ENCODE results near the gene SUCLG2.

SUCLG2 gene

DNA sequence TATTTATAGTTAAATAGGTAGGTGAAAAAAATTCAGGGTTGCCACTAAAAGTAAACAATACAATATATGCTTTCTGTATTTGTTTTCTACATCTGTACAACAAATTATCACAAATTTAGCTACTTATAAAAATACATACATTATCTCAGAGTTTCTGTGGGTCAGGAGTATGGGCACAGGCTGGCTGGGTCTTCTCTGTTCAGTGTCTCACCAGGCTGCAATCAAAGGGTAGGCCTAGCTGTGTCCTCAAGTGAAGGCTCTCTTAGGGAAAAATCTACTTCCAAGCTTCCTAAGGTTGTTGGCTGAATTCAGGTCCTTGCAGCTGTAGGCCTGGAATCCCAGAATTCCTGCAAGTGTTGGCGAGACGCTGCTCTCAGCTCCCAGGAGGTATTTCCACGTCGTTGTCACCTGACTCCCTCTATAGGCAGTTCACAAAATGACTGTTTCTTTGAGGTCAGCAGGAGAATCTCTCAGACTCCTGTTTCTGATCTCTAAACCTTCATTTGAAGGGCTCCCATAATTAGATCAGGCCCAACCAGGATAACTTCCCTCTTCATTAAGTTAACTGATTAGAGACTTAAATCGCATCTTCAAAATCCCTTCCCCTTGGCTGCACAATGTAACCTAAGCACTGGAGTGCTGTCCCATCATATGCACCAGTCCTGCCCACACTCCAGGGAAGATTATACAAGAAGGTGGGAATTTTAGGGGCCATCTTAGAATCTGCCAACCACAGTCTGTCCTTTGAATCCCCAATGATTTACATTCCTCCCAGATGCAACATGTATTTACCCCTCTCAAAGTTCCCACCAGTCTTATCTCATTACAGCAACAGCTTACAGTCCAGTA lies 296.6 kb downstream of the SUCLG2 start:
- CTCF ChIA-PET = interaction anchor here (0.5 kb wide), 2 partner anchors 237 to 944 kb away, joined by 4 to 6 read pairs; no protein-coding TSS in a partner anchor
- H3K27ac ChIP-seq = no peak overlapping the region
- POLR2A ChIA-PET (ENCODE audit: low non-redundant PET) = no interaction called here
- TF ChIP-seq CTCF (conservative IDR thresholded peaks at IDR 0.05; ENCODE audit: low read depth) = peak; percentile 31
- DNase-seq (ENCODE audit: low spot score) = peak; percentile 13

GRCh38 chr3:67349551-67350174 lies 304.7 kb downstream of the SUCLG2 start:
- POLR2A ChIA-PET (ENCODE audit: low non-redundant PET) = no interaction called here
- H3K27ac ChIP-seq = no peak overlapping the region
- no peak for DNase-seq (ENCODE audit: low spot score)
- TF ChIP-seq CTCF (conservative IDR thresholded peaks at IDR 0.05; ENCODE audit: low read depth) = no peak
- CTCF ChIA-PET = no interaction called here

- ChIA-PET POLR2A (ENCODE audit: low non-redundant PET) (no interaction called here), CTCF (no interaction called here)
- DNase-seq (ENCODE audit: low spot score) = no peak
- no peak for TF ChIP-seq CTCF (conservative IDR thresholded peaks at IDR 0.05; ENCODE audit: low read depth)
- no peak overlapping the region for H3K27ac ChIP-seq
Observed at GRCh38 chr3:67346081-67346480, 308.3 kb downstream of the SUCLG2 start.

DNA sequence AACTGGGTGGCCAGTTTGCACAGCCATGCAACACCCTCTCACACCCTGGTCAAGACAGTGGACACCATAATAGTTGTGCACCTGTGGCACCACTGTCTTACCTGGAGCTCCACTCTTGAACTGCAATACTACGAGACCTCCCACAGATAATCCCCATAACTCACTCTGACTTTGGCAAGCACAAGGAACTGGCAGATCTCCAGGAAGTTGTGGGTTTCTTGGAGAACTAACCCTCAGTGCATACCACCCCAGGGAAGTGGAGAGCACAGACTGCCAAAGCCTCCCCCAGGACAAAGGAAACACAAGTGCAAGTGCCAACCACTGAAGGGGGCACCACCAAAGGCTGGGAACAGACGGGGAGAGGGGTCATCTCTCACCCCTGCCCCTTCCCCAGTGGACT lies 318.6 kb downstream of the SUCLG2 start:
- ChIA-PET CTCF (no interaction called here), POLR2A (ENCODE audit: low non-redundant PET) (no interaction called here)
- no peak overlapping the region for H3K27ac ChIP-seq
- no peak for DNase-seq (ENCODE audit: low spot score)
- TF ChIP-seq CTCF (conservative IDR thresholded peaks at IDR 0.05; ENCODE audit: low read depth) = no peak

GRCh38 chr3:67334588-67334987 lies 319.8 kb downstream of the SUCLG2 start:
- no peak for TF ChIP-seq CTCF (conservative IDR thresholded peaks at IDR 0.05; ENCODE audit: low read depth)
- ChIA-PET POLR2A (ENCODE audit: low non-redundant PET) (no interaction called here), CTCF (no interaction called here)
- no peak overlapping the region for H3K27ac ChIP-seq
- no peak for DNase-seq (ENCODE audit: low spot score)

DNA sequence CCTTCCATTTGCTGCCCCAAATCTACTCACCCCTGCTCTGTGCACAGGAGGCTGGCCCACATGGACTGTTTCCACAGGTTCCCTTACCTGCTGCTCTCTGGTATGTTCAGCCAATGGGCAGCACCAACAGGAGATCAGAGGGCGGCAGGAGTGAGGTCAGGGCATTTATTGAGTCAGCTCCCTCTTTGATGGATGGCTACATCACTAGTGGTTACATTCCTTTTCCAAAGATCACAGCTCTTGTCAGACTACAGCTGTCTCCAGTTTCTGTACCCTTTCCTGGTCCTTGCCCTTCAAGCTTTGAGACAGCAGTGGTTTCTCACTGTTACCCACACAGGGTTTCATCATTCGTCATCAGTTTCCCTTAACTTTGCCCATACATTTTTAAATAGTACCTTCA lies 325.1 kb downstream of the SUCLG2 start:
- no peak for DNase-seq (ENCODE audit: low spot score)
- H3K27ac ChIP-seq = no peak overlapping the region
- ChIA-PET POLR2A (ENCODE audit: low non-redundant PET) (no interaction called here), CTCF (no interaction called here)
- no peak for TF ChIP-seq CTCF (conservative IDR thresholded peaks at IDR 0.05; ENCODE audit: low read depth)
